B cell (primary cell): Measurements from ENCODE around the gene FUCA2. TPM values are rescaled to one million over a fixed set of nuclear protein-coding genes. Genes with fewer than 3 reads are reported as not detected.

Source experiments
- ATAC-seq: fragments of 200-7000 bp; cut with Tn5 transposase; one replicate; pipeline ENCODE4 v1.10.0; 2021; ENCODE audit warnings: low read depth, mild to moderate bottlenecking, moderate number of reproducible peaks, moderate library complexity
- CTCF ChIA-PET: fragments of 350-600 bp; sonication (Branson Sonifier 250); formaldehyde crosslinking; loops from one replicate; lab custom pipeline; 2021; ENCODE audit warnings: antibody characterized with exemption, inconsistent platforms; lab: Charles Lee
- POLR2A ChIA-PET: fragments of 350-600 bp; sonication (Branson Sonifier 250); formaldehyde crosslinking; loops from one replicate; lab custom pipeline; 2021; ENCODE audit warnings: antibody characterized with exemption; lab: Charles Lee
- DNase-seq: peaks from one replicate; pipeline ENCODE4 v3.0.0; 2013
- H2AFZ ChIP-seq: 2 replicates; pipeline ENCODE4 v1.6.1; 2012; ENCODE audit warnings: mild to moderate bottlenecking, low read depth, low read length; ENCODE audit not compliant: insufficient read depth, poor library complexity, severe bottlenecking
- H3K27ac ChIP-seq, 2 donors: 1 replicate in 1 of 2; 2 replicates in 1 of 2; pipeline ENCODE4 v1.5.1; 2012 to 2013; ENCODE audit warnings: low read length in 2 of 2, mild to moderate bottlenecking in 2 of 2, moderate library complexity in 1 of 2
- H3K27me3 ChIP-seq, 4 experiments: fragments of 200-600 bp in 1 of 4; sonication (generic) in 1 of 4; replicated peaks in 1 of 4; 1 replicate in 2 of 4; 2 replicates in 2 of 4; pipeline versions ENCODE4 v1.6.1 to v1.7.0; 2013 to 2016; ENCODE audit warnings: low read length in 3 of 4, mild to moderate bottlenecking in 2 of 4, mixed read lengths in 1 of 4, moderate library complexity in 1 of 4; ENCODE audit not compliant: insufficient read depth in 4 of 4, control insufficient read depth in 3 of 4; ENCODE audit errors: control extremely low read depth in 1 of 4
- H3K36me3 ChIP-seq, 2 experiments: replicated peaks in 1 of 2; 1 replicate in 1 of 2; 2 replicates in 1 of 2; pipeline versions ENCODE4 v1.6.1 to v1.7.1; 2013; ENCODE audit warnings: low read length in 1 of 2; ENCODE audit not compliant: insufficient read depth in 2 of 2, control insufficient read depth in 1 of 2; ENCODE audit errors: control extremely low read depth in 1 of 2, extremely low read depth in 1 of 2
- H3K4me1 ChIP-seq, 2 donors: fragments of 200-600 bp in 1 of 2; sonication (generic) in 1 of 2; 1 replicate in 1 of 2; 2 replicates in 1 of 2; pipeline versions ENCODE4 v1.5.1 to v1.6.1; 2013 to 2017; ENCODE audit warnings: low read length in 2 of 2; ENCODE audit not compliant: control insufficient read depth in 2 of 2, insufficient read depth in 2 of 2
- H3K4me2 ChIP-seq: replicated peaks from 2 replicates; pipeline ENCODE3; 2012; ENCODE audit warnings: mild to moderate bottlenecking, low read depth, low read length; ENCODE audit not compliant: poor library complexity, severe bottlenecking
- H3K4me3 ChIP-seq, 5 experiments: fragments of 200-600 bp in 1 of 5; sonication (generic) in 1 of 5; 1 replicate in 3 of 5; 2 replicates in 2 of 5; pipeline versions ENCODE4 v1.5.1 to v1.7.0; 2011 to 2016; ENCODE audit warnings: low read length in 4 of 5, mild to moderate bottlenecking in 4 of 5, low read depth in 2 of 5, control low read depth in 1 of 5, moderate library complexity in 1 of 5; ENCODE audit not compliant: insufficient read depth in 1 of 5; ENCODE audit errors: control extremely low read depth in 1 of 5, extremely low read depth in 1 of 5
- H3K79me2 ChIP-seq: fragments of 200-600 bp; sonication (generic); one replicate; pipeline ENCODE4 v1.6.0; 2016; ENCODE audit warnings: low read length; ENCODE audit not compliant: control insufficient read depth, insufficient read depth
- H3K9ac ChIP-seq: fragments of 200-600 bp; sonication (generic); 2 replicates; pipeline ENCODE4 v1.6.1; 2017; ENCODE audit warnings: mild to moderate bottlenecking, low read length, moderate library complexity
- H3K9me3 ChIP-seq, 3 donors: one replicate each; pipeline versions ENCODE4 v1.6.1 to v1.7.1; 2013; ENCODE audit warnings: low read length in 2 of 3; ENCODE audit not compliant: control insufficient read depth in 2 of 3, insufficient read depth in 1 of 3; ENCODE audit errors: control extremely low read depth in 1 of 3
- H4K20me1 ChIP-seq: 2 replicates; pipeline ENCODE4 v1.6.0; 2012; ENCODE audit warnings: mild to moderate bottlenecking, low read length; ENCODE audit not compliant: insufficient read depth, control insufficient read depth, poor library complexity, severe bottlenecking
- H3K27ac Mint-ChIP-seq: one replicate; pipeline ENCODE4 v1.8.0; 2021; ENCODE audit warnings: mixed read lengths
- H3K27me3 Mint-ChIP-seq: one replicate; pipeline ENCODE4 v1.8.0; 2021; ENCODE audit warnings: mixed read lengths
- H3K4me1 Mint-ChIP-seq: one replicate; pipeline ENCODE4 v1.8.0; 2021; ENCODE audit warnings: mixed read lengths
- H3K4me3 Mint-ChIP-seq: one replicate; pipeline ENCODE4 v1.8.0; 2021; ENCODE audit warnings: mixed read lengths
- H3K9me3 Mint-ChIP-seq: one replicate; pipeline ENCODE4 v1.8.0; 2022; ENCODE audit warnings: mixed read lengths; ENCODE audit not compliant: insufficient read depth
- CTCF ChIP-seq: fragments of 200-600 bp; IDR thresholded peaks from one replicate; pipeline ENCODE4 v1.8.0; 2022; ENCODE audit warnings: antibody characterized with exemption, mild to moderate bottlenecking
- EZH2 ChIP-seq: IDR thresholded peaks from 2 replicates; pipeline ENCODE4 v1.6.1; 2012; ENCODE audit warnings: borderline replicate concordance, low read depth, mild to moderate bottlenecking, moderate library complexity, low read length; ENCODE audit not compliant: insufficient read depth, poor library complexity, severe bottlenecking
- WGBS: methylation state at CpG from one replicate; pipeline ENCODE4 v1.1.5; 2013; ENCODE audit warnings: missing lambda C conversion rate; ENCODE audit not compliant: insufficient coverage; 5-methylcytosine and 5-hydroxymethylcytosine counted together
- intact Hi-C: fragments of 100-400 bp; cut with micrococcal nuclease; formaldehyde crosslinking; loops from one replicate; pipeline ENCODE4 v1.10.0; 2022
- polyA plus RNA-seq: library from polyadenylated mRNA; depleted of rRNA; stranded (reverse); fragments of >200 nt; gene quantifications from 2 replicates; pipeline ENCODE4 v1.2.3, GENCODE V29; 2012
- total RNA-seq, 2 donors: library from RNA; stranded (reverse); fragments of 120-200 nt in 1 of 2; gene quantifications; 1 replicate in 1 of 2; 2 replicates in 1 of 2; pipeline versions ENCODE4 v1.2.3 to v1.2.4, GENCODE V29; 2013 to 2022

The FUCA2 gene
- total and polyA plus RNA-seq, 2 donors (not counting 1 experiment from before 2014, with no cell fraction given), result 3.6 to 8.3 TPM

GRCh38 chr6:143517447-143517773, 5.9 kb upstream of the FUCA2 start:
- H3K4me1 ChIP-seq, result peaks cover 6 to 7% of the 10 kb centered on the region in 2 donors
- no peak overlapping the region for H3K4me2 ChIP-seq
- no peak overlapping the region for H3K9ac ChIP-seq
- Mint-ChIP-seq H3K27ac (no peak overlapping the region), H3K9me3 (no peaks in the 10 kb centered on the region), H3K27me3 (no peaks in the 10 kb centered on the region), H3K4me3 (no peak overlapping the region), H3K4me1 (peaks cover 14% of the 10 kb centered on the region)
- DNase-seq (no peak), ATAC-seq (no peak)
- H3K9me3 ChIP-seq, result no peaks in the 10 kb centered on the region
- no peaks in the 10 kb centered on the region for H4K20me1 ChIP-seq
- H3K27ac ChIP-seq, result no peak overlapping the region
- intact Hi-C loops, result no loop called here
- TF ChIP-seq CTCF, result no peak
- no peak for TF ChIP-seq EZH2
- no peak overlapping the region for H2AFZ ChIP-seq
- no peak overlapping the region for H3K4me3 ChIP-seq
- no CpG with 5 or more reads among the region's 3 CpGs for WGBS
- H3K27me3 ChIP-seq, result no peaks in the 10 kb centered on the region
- ChIA-PET POLR2A (no interaction called here), CTCF (no interaction called here)
- H3K36me3 ChIP-seq, result no peaks in the 10 kb centered on the region
- no peaks in the 10 kb centered on the region for H3K79me2 ChIP-seq

GRCh38 chr6:143516690-143517446, 5.3 kb upstream of the FUCA2 start:
- intact Hi-C loops, result no loop called here

More at GRCh38 chr6:143516690-143517446, 5.3 kb upstream of the FUCA2 start:
- ChIA-PET CTCF (no interaction called here), POLR2A (no interaction called here)
- H3K4me1 ChIP-seq, result peaks cover 6 to 9% of the 10 kb centered on the region in 2 donors
- H3K27me3 ChIP-seq, result no peaks in the 10 kb centered on the region
- H3K9ac ChIP-seq, result no peak overlapping the region
- ATAC-seq, result no peak
- H2AFZ ChIP-seq, result no peak overlapping the region
- TF ChIP-seq CTCF, result no peak
- TF ChIP-seq EZH2, result no peak
- WGBS, result 94% methylated on average over 1 of the region's 2 CpGs
- H3K4me2 ChIP-seq, result no peak overlapping the region
- no peak overlapping the region for H3K27ac ChIP-seq
- no peaks in the 10 kb centered on the region for H4K20me1 ChIP-seq
- no peak overlapping the region for H3K27ac Mint-ChIP-seq
- H3K9me3 Mint-ChIP-seq, result no peaks in the 10 kb centered on the region
- H3K4me1 Mint-ChIP-seq, result peaks cover 16% of the 10 kb centered on the region
- H3K4me3 Mint-ChIP-seq, result no peak overlapping the region
- H3K4me3 ChIP-seq, result no peak overlapping the region
- no peaks in the 10 kb centered on the region for H3K27me3 Mint-ChIP-seq
- no peaks in the 10 kb centered on the region for H3K9me3 ChIP-seq
- no peak for DNase-seq
- no peaks in the 10 kb centered on the region for H3K36me3 ChIP-seq
- H3K79me2 ChIP-seq, result no peaks in the 10 kb centered on the region
